RKO (cell line): ENCODE data around the gene SNX1.
A peak's percentile ranks its signal among the peaks of the same experiment; 100 is the strongest.
"Not testable (repeated sequence)": the region's sequence is repeated elsewhere in the genome, so short reads cannot be mapped to it uniquely, and the experiment has no call there.

Experiments
- DNase-seq: peaks from one replicate; pipeline ENCODE4 v3.0.0-alpha.2; 2016; ENCODE audit warnings: low spot score

The SNX1 gene, protein sequence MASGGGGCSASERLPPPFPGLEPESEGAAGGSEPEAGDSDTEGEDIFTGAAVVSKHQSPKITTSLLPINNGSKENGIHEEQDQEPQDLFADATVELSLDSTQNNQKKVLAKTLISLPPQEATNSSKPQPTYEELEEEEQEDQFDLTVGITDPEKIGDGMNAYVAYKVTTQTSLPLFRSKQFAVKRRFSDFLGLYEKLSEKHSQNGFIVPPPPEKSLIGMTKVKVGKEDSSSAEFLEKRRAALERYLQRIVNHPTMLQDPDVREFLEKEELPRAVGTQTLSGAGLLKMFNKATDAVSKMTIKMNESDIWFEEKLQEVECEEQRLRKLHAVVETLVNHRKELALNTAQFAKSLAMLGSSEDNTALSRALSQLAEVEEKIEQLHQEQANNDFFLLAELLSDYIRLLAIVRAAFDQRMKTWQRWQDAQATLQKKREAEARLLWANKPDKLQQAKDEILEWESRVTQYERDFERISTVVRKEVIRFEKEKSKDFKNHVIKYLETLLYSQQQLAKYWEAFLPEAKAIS

DNA sequence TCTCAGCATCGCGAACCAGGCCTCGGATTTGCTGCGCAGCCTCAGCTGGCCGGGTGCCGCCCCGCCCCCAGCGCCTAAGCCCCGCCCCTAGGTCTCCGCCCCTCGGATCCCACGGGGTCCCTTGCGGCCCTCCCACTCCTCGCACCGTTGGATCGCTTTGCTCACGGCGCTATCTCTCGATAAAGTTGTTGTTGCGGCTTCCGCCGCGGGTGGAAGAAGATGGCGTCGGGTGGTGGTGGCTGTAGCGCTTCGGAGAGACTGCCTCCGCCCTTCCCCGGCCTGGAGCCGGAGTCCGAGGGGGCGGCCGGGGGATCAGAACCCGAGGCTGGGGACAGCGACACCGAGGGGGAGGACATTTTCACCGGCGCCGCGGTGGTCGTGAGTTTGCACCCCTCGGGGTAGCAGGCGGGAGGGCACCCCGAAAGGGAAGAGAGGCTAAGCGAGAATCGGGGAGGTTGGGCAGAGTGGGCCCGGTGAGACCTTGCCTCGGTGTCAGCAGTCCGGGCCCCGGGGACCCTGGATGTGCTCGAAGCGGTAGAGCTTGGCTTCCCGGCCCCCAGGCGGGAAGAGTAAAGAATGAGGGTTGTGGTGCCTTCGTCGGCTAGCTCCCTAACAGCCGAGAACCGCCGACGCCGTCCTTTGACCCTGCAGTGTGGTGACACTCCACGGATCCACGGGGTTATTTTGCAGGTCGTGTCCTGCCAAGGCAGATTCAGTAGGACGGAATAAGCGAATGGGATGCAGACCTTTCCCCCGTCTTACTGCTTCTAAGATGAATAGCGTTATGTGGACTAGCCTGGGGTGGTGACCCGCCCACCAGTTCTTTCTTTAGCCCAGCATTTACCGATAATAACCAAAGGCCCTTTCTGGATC is at the start of gene SNX1:
SNX1 (plus strand) TSS at position 188 of the 873 bp plus-strand sequence; CDS start at position 220, 32 bp downstream.
- DNase-seq: peak; percentile 94

DNA sequence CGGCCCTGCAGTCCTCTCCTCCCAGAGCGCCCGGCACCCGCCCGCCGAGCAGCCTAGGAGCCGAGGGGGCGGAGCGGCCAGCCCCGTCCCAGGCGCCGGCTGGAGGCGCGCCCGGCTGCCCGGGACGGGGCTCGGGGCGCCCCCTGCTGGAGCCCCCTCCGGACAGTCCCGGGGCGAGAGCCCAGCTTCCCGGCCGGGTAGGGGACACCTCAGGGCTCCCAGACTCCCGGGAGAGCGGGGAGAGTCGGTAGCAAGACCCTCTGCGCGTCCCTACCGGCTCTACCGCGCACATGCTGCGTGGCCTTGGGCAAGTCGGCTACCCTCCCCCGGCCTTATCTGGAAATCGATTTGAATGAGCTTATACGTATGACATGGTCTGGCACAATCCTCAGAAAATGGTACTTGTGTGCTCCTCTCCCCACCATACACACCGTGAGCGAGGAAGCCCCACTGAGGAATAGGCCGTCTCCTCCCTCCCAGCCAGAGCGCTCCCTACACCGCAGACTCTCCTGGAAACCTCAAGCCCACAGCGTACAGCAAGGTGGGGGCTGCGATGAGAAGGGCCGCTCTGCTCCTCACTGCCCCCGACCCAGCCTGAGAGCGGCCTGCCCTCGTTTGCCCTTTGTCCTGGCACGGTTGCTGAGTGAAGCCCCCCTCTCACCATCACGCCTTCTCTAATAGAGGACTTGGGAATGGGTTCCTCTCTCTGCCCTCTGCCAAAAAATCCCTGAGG is 49.2 kb upstream of the SNX1 start, which contains the start of gene DAPK2:
DAPK2 (minus strand) TSS at position 65 of the 733 bp plus-strand sequence. CDS start 6,224 bp downstream, outside the sequence.
- DNase-seq: peak; percentile 58

DNA sequence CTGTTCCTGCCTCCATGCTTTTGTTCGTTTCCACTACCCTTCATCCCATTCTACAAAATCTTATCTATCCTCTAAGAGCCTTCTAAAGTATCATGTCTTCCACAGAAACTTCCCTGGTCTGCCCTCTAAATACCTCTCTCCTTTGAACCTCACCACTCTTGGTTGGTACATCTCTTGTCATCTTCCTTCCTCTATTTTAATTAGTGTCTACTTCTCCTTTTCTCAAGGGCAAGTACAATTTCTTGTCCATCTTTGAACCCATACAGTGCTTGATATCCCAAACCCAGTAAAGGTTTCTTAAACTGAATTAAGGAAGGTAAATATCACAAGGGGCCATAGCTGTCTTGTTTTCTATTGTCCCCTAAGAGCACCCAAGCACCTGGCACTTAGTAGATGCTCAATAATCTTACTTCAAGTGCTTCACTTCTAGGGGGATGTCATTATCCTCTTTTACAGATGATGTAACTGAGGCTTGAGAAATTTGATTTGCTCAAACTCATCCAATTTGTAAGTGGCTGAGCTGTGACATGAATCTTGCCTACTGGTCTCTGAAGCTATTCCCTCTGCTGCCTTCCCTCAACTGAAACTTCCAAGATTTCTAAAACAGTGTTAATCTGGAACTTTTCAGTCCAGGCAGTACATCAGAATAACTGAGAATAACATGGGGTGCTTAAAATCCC is 46.9 kb upstream of the SNX1 start:
- no peak for DNase-seq

DNA sequence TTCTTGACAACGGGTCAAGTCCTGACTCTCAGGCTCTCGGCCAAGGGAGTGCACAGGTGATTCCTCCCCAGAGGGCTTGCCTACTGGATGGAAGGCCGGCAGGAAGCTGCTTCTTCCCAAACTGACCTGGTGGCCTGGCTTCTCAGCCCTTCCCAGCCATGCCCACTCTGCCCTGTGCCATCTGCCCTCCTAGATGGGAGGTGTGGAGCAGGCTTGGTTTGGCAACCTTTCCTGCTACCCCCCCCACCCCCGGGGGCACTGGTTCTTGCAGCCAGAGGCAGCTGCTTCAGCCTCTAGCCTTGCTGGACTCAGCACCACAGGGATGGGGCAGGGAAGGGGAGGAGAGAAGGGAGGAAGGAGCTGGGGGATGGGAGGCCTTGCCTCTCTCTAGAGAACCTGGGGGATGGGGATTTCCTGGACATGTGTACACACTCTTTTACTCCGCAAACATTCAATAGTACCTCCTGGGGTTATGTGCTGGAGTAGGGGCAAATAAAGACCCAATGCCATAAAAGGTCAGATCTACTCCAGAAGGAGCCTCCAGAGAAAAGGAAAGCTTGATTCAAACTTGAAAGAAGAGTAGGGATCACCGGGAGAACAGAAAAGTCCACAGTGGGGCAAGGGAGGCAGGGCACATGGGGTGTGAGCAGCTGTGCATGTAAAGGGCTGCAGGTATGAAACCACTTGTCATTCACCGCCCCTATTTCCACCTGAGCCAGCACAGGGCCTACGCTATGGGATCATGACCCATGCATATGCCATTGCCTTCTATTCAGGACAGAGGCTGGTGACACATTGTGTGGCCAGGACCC is 45.3 kb upstream of the SNX1 start:
- no peak for DNase-seq

DNA sequence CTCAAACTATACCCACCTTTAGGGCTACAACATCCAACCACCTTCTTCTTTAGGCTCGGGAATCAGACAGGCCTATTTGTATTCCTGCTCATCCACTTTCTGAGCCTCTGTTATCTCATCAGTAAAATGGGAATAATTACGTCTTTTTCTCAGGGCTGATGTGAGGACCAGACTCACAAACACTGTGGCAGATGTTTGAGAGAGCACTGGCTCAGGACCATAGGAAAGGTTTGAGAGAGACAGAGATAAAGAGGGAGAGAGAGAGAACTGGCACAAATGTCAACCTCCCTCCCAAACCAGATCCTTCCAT is 44.7 kb upstream of the SNX1 start:
- DNase-seq: no peak

DNA sequence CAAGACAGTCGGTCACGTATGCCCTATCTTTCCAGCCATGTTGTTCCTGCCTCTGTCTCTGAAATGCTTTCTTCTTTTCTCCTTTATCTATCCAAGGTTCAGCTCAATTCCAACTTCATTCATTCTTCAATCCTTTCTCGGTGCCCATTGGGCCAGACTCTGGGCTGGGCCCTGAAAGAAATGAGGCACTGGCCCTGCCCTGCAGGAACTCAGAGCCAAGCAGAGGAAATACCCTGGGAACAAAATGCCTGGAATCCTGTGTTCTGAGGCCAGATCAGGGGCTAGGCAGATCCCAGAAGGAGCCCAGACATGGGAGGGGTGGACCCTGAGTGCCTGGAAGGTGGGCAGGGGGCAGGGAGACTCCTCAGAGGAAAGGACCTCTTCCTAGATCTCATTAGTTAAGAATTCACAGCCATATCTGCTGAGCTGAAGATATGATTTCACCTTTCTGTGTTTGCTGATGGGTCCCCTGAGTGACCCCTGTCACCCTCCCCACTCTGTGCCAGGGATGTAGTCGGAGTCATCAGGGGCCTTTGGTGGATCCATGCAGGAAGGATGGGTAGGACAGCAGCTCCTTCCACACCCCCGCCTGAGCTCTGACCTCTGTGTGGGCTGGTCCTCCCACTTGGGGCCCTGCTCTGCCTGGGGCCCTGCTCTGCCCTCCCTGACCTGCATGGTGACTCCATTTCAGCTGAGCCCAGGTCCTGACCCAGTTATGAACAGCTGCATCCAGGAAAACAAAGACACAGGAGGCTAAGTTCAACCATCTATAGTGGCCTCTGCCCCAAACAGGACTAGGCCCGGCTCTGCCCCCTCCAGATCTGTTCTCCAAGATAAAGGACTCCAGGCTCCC is 44.1 kb upstream of the SNX1 start:
- no peak for DNase-seq

DNA sequence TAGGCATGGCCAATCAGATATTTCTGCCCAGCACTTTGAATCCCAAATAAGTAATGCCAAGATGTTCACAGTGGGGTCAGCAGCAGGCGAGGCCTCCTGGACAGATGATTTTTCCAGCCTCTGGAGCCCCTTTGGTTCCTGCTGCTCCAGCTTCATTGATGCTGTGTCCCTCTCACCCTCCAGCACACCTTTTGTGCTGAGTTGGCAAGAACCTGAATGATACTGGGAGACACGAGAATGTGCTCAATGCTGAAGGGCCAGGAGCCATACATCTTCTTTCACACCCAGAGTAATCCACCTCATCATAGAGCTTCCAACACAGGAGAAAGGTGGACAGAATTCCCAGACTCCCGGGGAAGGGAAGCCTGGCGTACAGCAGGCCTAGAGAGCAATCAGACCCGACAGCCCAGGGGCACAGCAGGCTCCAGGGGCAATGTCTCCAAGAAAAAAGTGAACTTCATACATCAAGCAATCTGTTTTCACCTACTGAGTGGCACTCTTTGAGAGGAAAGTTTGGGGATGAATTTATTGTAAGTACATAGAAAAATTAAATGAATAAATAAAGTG is 42.8 kb upstream of the SNX1 start:
- no peak for DNase-seq

DNA sequence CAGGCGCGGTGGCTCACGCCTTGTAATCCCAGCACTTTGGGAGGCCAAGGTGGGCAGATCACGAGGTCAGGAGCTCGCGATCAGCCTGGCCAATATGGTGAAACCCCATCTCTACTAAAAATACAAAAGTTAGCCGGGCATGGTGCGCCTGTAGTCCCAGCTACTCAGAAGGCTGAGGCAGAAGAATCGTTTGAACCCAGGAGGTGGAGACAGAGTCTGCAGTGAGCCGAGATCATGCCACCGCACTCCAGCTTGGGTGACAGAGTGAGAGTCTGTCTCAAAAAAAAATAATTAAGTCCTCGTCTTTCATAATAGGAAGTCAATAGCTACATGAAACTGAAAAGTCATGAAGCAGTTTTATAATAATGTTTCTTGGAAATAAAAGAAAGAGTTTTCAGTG is 42.1 kb upstream of the SNX1 start:
- not testable (repeated sequence) for DNase-seq

DNA sequence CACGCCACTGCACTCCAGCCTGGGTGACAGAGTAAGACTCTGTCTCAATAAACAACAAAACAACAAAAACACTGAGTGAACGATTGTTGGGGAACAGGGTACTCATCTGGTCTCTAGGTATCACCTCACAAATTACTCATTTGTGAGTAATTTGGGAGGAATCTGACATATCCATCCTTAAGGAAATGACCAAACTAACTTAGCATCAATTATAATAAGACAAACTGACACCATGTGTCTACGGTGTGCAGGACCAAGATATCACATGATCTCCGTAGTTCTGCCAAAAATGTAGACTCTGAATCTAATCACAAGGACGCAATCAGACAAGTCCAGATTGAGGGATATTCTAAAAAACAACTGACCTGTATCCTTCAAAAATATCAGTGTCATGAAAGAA is 37.5 kb upstream of the SNX1 start:
- peak; percentile 68 for DNase-seq

DNA sequence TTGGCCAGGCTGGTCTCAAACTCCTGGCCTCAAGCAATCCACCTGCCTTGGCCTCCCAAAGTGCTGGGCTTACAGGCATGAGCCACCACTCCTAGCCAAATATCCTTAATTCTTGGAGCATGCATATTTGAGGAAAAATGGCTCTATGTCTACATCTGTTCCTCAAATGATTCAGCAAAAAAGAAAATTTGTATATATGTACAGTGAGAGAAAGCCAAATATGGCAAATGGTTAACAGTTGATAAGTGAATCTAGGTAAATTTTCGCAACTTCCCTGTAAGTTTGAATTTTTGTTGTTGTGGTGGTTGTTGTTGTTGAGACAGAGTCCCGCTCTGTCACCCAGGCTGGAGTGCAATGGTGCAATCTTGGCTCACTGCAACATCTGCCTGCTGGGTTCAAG is 36.7 kb upstream of the SNX1 start:
- DNase-seq: not testable (repeated sequence)

DNA sequence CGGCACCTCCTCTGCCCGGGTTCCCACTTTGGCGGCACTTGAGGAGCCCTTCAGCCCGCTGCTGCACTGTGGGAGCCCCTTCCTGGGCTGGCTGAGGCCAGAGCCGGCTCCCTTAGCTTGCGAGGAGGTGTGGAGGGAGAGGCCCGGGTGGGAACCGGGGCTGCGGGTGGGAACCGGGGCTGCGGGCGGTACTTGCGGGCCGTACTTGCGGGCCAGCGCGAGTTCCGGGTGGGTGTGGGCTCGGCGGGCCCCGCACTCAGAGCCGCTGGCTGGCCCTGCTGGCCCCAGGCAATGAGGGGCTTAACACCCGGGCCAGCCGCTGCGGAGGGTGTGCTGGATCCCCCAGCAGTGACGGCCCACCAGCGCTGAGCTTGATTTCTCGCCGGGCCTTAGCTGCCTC is 35.1 kb upstream of the SNX1 start:
- DNase-seq: no peak

DNA sequence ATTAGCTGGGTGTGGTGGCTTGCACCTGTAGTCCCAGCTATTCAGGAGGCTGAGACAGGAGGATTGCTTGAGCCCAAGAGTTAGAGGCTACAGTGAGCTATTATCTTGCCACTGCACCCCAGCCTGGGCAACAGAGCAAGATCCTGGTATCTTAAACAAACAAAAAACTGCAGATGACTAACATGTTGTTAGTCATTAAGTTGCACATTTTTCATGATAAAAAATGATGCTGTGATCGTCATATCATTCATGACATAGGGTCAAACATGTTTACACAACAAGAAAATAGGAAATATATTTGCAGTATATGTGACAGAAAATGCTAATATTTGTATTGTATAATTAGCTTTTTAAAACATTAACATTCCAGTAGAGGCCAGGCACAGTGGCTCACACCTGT is 29.3 kb upstream of the SNX1 start:
- DNase-seq: peak; percentile 30

DNA sequence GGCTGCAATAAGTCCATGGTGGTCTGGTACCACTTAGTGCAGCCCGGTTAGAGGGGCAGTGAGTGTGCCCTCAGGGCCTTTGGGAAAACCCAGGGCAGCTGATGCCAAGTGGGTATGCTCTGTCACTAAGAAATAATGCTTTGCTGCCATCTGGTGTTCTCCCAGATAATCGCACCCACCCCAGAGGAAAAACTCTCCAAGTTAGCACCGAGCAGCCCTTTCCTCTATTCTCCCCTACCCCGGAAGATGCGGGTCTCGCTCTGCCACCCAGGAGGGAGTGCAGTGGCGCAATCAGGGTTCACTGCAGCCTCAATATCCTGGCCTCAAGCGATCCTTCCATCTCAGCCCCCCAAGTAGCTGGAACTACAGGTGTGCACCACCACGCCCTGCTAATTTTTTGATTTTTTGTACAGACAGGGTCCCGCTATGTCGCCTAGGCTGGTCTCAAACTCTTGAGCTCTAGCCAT is 28.2 kb upstream of the SNX1 start:
- peak; percentile 66 for DNase-seq

DNA sequence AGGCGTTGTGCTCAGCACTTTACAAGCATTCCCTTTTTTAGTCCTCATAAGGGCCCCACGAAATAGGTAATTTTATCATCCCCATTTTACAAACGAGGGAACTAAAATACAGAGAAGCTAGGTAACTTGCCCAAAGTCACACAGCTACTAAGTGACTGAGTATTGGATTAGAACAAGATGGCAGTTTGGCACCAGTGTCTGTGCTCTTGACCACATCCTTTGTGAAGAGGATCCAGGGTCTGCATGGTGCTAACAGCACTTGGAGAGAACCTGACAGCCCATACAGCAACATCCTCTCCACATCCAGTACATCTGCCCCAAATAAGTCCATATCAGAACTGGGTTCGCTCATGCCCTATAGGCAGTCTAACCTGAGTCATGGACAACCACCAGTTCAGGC is 27.6 kb upstream of the SNX1 start:
- no peak for DNase-seq

DNA sequence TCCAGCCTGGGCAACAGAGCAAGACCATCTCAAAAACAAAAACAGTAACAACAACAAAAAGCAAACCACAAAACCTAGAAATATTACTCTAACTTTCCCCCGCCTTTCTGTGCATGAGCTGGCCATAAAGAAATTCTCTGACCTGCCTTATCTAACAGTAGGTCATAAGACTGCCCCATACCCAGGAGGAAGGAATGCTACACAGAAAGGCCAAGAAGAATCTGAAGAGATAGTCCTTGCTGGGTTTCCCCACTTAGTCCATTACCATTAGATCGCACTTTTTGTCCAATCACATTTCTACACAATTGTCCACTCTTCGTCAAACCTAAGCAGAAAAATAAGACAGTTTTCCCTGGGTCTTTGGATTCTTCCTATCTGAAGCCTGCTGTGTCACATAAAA is 25.7 kb upstream of the SNX1 start:
- no peak for DNase-seq

DNA sequence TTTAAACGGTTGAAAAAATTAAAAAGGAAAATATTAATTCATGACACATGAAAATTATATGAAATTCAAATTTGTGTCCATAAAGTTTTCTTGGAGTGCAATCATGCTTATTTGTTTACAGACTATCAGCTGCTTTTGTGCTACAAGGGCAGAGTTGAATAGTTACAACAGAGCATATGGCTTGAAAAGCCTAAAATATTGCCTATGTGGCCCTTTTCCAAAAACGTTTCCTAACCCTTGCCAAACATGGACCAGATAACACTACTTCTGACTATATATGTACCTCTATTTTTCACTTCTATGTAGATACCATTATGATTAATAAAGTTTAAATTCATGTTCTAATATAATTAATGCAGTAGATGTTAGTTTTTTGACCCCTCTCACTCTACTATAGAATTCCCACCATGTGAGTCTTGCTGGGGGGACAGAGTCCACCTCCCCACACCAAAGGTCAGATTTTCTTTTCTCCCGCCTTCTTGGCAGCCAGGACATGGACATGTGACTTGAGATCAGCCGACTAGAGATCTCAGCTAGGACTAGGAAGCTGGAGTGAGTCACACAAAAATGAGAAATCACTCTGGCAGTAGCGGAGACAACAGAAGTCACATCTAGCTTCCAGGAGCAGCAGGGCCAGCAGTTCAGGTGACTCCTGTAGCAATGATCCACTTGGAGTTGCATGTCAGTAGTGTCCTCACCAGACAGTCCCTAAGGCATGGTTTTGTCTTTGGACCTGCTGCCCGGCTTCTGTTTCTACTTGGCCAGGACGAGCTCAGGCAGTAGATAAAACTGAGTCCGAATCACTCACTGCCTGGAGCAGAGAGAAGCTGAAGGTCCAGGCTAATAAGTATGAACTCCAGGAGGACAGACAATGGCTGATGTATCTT is 24.6 kb upstream of the SNX1 start:
- DNase-seq: peak; percentile 82

DNA sequence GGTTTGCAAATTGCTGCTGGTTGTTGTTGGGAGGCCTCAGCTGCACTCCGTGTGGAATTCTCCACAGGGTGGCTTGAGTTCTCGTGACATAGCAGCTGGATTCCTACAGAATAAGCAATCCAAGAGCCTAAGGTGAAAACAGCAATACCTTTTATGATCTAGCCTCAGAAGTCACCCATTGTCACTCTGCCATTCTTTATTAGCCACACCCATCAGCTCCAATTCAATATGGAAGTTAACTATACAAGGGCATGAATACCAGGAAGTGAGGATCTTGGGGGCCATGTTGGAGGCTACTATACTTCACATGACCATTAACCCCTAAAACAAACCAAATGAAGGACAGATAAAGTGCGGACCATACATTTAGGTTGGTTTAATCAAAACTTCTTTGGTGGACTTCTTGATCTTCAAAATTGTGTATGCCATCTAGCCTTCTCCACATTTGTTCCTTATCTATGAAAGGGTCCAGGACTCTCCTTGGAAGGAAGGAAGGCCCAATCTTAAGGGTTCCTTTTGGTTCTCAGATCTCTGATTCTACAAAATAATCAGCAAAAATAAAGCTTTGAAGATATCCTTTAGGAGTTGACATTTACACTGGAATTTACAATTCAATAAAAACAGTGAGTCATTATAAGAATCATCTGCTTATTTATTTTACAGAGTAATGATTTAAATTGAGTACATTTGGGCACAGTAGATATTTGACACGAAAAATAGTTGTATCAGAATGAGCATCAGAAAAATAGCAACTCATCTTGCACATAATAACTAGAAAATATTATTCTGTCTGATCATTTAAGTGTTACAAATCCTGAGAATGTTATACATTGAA is 23.6 kb upstream of the SNX1 start:
- DNase-seq: no peak
